Epithelial cell of proximal tubule (primary cell): ENCODE results near the gene ZSWIM6. TPM values are rescaled to one million over a fixed set of nuclear protein-coding genes. Genes with fewer than 3 reads are reported as not detected.

Experiments
- DNase-seq: peaks from one replicate; pipeline ENCODE4 v3.0.0-alpha.2; 2011; ENCODE audit warnings: low read depth
- H3K4me3 ChIP-seq: 2 replicates; pipeline ENCODE4 v1.5.1; 2011; ENCODE audit warnings: low read depth, mild to moderate bottlenecking, low read length
- total RNA-seq: library from RNA; depleted of rRNA; stranded (reverse); fragments of >200 nt; gene quantifications from 2 replicates; pipeline ENCODE4 v1.2.3, GENCODE V29; 2015
- TF ChIP-seq, protein P1 (sequence below): conservative IDR thresholded peaks from 2 replicates; pipeline ENCODE4 v1.5.1; 2012; ENCODE audit warnings: low read depth, mild to moderate bottlenecking, low read length

Gene ZSWIM6
- total RNA-seq, 1 donor from 2014 or later, result 8.2 TPM

DNA sequence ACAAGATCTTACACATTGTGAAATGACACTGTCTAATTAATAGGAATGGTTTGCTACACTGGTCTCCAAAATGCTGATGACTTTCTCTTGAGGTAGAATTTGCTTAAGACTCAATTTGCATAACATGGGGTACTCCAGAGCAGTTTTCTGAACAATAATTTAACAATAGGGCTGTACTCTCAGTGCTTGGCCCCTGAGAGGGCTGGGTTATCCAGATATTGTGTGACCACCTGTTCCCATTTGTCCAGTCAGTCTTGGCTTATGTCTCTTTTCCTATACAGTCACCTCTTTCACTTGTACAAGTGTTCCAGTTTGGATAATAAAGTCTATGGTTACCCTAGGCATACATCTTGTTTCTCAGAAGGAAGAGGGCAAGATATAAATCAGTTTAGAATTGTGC, 17.9 kb downstream of the ZSWIM6 start:
- TF ChIP-seq, protein P1, sequence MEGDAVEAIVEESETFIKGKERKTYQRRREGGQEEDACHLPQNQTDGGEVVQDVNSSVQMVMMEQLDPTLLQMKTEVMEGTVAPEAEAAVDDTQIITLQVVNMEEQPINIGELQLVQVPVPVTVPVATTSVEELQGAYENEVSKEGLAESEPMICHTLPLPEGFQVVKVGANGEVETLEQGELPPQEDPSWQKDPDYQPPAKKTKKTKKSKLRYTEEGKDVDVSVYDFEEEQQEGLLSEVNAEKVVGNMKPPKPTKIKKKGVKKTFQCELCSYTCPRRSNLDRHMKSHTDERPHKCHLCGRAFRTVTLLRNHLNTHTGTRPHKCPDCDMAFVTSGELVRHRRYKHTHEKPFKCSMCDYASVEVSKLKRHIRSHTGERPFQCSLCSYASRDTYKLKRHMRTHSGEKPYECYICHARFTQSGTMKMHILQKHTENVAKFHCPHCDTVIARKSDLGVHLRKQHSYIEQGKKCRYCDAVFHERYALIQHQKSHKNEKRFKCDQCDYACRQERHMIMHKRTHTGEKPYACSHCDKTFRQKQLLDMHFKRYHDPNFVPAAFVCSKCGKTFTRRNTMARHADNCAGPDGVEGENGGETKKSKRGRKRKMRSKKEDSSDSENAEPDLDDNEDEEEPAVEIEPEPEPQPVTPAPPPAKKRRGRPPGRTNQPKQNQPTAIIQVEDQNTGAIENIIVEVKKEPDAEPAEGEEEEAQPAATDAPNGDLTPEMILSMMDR, result no peak
- H3K4me3 ChIP-seq, result no peak overlapping the region
- DNase-seq, result no peak

DNA sequence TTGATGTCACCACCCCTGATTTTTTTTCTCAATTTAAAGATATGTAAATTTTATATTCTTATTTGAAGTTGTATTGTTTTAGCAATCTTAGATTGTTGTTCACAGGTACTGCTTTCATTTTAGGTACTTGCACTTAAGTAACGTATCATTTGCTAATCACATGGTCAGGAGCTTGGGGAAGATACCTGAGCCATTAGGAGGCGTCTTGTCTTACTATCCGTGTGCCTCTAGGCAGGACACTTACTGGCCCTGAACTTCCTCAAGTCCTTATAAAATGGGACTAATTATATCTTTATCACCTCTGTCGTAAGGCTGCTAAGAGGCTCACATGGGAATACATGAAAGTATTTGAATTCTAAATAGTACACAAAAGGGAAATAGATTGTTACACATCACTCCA, 18.5 kb downstream of the ZSWIM6 start:
- H3K4me3 ChIP-seq, result no peak overlapping the region
- TF ChIP-seq, protein P1, result no peak
- DNase-seq, result no peak

DNA sequence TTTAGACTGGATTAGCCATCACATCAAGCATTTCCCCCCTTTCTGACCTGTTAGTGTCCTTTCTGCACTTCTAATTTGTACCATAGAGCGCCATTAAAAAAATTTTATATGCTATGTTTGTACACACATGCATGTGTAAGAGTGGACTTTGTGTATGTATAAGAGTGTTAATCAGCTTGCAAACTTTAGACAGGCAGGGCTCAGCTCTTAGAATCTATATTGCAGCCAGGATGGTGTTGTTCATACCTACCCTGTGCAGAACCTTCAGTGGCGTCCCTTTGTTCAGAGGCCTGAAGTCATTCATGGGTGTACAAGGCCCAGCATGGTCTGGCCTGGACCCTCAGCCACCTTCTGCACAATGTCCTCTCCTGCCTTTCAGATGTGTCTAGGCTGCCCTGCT, 19.7 kb downstream of the ZSWIM6 start:
- H3K4me3 ChIP-seq, result no peak overlapping the region
- TF ChIP-seq, protein P1, result no peak
- DNase-seq, result no peak

DNA sequence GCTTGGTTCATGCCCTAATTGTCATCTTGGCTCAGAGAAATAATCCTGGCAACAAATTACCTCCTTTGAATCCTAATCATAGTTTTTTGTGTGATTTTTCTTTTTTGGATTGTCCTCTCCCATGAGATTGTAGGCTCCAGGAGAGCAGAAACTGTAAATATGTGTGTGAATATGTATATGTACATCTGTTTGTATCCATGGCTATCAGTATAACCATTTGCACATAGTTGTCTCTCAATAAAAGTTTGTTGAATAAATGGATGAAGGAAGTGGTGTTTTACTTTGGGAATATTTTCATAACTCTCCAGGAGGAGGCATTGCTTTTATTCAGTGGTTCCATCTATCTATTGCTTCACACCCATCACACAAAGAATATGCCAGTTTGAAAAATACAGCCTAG, 20.1 kb downstream of the ZSWIM6 start:
- no peak for DNase-seq
- H3K4me3 ChIP-seq, result no peak overlapping the region
- TF ChIP-seq, protein P1, result no peak

DNA sequence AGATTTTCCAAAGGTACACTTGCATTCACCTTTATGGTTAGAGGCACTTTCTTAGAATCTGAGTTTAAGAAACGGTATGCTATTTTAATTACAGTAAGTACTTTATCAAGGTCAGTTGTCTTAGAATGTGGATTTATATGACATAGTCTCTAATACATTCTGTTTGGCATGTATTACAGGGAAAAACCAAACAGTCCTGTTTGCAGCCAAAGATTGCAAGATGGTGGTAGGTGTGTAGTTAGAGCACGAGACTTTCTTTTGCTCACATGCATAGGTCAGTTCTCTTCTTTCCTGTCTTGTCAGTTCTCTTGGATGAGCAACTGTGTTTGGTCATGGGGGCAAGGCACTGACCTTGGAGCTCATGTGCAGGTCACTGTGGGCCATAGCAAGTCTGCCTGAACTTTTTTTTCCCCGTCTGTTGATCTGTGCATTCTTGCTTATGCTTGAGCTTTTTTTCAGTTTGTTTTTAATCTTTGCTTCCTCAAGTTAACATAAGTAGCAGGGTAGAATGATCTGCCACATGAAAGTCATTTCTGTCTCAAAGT, 20.6 kb downstream of the ZSWIM6 start:
- H3K4me3 ChIP-seq, result no peak overlapping the region
- TF ChIP-seq, protein P1, result no peak
- no peak for DNase-seq

DNA sequence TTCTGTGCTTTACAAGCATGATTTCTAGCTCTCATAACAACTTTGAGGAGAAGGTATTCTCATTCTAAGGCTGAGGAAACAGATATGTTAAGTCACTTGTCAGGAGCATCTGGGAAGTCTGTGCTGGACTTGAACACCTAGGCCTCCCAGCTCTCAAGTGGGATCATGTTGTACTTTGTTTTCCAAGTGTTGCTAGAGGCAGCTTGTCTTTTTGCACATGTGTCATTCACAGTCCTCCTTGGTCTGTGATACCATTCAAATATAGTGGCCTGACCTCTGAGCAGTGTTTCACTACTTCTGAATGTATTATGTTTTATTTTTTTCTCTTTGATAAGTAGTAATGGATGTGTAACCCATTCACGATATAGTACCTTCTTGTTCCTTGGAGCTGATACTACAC, 21.2 kb downstream of the ZSWIM6 start:
- H3K4me3 ChIP-seq, result no peak overlapping the region
- no peak for DNase-seq
- TF ChIP-seq, protein P1, result no peak

DNA sequence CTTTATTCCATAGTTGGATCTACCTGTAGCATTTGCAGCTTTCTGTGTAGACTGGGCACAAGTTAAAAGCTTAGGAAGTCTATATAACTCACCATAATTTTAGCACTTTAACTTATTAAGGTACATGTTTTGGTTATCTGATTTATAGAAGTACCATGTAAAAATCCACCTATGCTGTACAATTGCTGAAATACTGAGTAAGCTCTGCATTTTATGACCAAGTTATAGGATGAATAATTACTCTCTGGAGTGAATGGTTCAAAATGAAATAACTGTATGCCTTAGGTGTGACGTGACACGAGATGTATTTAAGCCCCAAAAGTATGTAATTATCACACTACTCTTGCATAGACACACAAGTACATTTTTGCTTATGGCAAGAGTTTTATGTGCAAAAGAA, 22.1 kb downstream of the ZSWIM6 start:
- no peak for DNase-seq
- TF ChIP-seq, protein P1, result no peak
- no peak overlapping the region for H3K4me3 ChIP-seq
